ENCODE measurements around the gene PTPMT1.

DNA sequence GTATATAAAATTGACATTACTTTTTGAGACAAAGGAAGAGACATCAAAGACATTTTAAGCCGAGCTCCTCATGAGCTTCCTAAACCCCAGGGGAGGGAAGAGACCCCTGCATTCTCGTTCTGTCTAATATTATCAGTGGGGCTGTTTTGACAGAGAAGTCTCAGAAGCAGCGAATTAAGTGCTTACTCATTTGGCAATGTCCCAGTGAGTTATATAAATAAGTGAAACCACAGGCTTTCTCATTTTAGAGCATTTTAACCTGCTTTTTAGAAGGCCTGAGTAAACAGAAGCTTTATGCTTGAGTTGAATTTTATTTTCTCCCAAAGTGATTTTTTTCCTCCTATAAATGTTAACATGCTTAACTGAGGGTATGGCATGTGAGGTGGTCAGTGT, 52.0 kb downstream of the PTPMT1 start:
- no peak for TF ChIP-seq POLR2A (IDR thresholded peaks at IDR 0.05; ENCODE audit: low read depth, low read length)
- TF ChIP-seq PAX5 (IDR thresholded peaks at IDR 0.05; ENCODE audit: insufficient read depth, low read length, severe bottlenecking): no peak
- no peak for TF ChIP-seq POLR2AphosphoS5 (IDR thresholded peaks at IDR 0.05; ENCODE audit: low read depth, low read length)
- no peak for TF ChIP-seq TAF1 (IDR thresholded peaks at IDR 0.05; ENCODE audit: low read depth, low read length)
- TF ChIP-seq SPI1 (IDR thresholded peaks at IDR 0.05; ENCODE audit: low read depth, low read length): no peak
- TF ChIP-seq POU2F2 (IDR thresholded peaks at IDR 0.05; ENCODE audit: low read depth, low read length): no peak

All from GM12891 (cell line).